22Rv1 (cell line): ENCODE data around the gene C11orf98.

ENCODE experiments used
- ZFX ChIP-seq: fragments of 450-650 bp; IDR thresholded peaks from 2 replicates; pipeline ENCODE4 v1.6.1; 2017; ENCODE audit warnings: antibody characterized with exemption, borderline replicate concordance
- TF ChIP-seq, protein P1 (sequence below): fragments of 450-650 bp; IDR thresholded peaks from 2 replicates; pipeline ENCODE4 v1.5.1; 2017; ENCODE audit warnings: mild to moderate bottlenecking

GRCh38 chr11:62682518-62682917 lies 17.5 kb upstream of the C11orf98 start:
- TF ChIP-seq, protein P1, sequence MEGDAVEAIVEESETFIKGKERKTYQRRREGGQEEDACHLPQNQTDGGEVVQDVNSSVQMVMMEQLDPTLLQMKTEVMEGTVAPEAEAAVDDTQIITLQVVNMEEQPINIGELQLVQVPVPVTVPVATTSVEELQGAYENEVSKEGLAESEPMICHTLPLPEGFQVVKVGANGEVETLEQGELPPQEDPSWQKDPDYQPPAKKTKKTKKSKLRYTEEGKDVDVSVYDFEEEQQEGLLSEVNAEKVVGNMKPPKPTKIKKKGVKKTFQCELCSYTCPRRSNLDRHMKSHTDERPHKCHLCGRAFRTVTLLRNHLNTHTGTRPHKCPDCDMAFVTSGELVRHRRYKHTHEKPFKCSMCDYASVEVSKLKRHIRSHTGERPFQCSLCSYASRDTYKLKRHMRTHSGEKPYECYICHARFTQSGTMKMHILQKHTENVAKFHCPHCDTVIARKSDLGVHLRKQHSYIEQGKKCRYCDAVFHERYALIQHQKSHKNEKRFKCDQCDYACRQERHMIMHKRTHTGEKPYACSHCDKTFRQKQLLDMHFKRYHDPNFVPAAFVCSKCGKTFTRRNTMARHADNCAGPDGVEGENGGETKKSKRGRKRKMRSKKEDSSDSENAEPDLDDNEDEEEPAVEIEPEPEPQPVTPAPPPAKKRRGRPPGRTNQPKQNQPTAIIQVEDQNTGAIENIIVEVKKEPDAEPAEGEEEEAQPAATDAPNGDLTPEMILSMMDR: no peak
- TF ChIP-seq ZFX: no peak
